H1 (cell line): ENCODE measurements around the gene PRKCZ. TPM values are rescaled to one million over a fixed set of nuclear protein-coding genes. Genes with fewer than 3 reads are reported as not detected.

Experiments
- CTCF ChIA-PET: fragments of 300-600 bp; sonication (Branson Sonifier 250); formaldehyde crosslinking; loops from one replicate; lab custom pipeline; 2021; ENCODE audit not compliant: partially characterized antibody; lab: Charles Lee
- POLR2A ChIA-PET: fragments of 300-600 bp; sonication (Branson Sonifier 250); formaldehyde crosslinking; loops from one replicate; lab custom pipeline; 2021; ENCODE audit warnings: inconsistent platforms; ENCODE audit not compliant: partially characterized antibody; lab: Charles Lee
- DNase-seq, 2 experiments: peaks; one replicate each; pipeline versions ENCODE4 v3.0.0 to v3.0.0-alpha.2; 2010 to 2022; ENCODE audit warnings: low spot score in 2 of 2, low read depth in 1 of 2, mixed read lengths in 1 of 2
- FAIRE-seq: peaks from 2 replicates; lab custom pipeline; 2011; peaks lifted over from hg19 to GRCh38; lab: Jason Lieb, UNC
- H2AFZ ChIP-seq: 2 replicates; pipeline ENCODE4 v1.8.1; 2012; ENCODE audit warnings: low read length, inconsistent platforms
- H2AK5ac ChIP-seq: 2 replicates; pipeline ENCODE4 v1.6.1; 2013; ENCODE audit warnings: low read depth, low read length
- H2BK120ac ChIP-seq: replicated peaks from 2 replicates; pipeline ENCODE3; 2013; ENCODE audit warnings: low read depth, low read length, inconsistent platforms
- H2BK12ac ChIP-seq: 2 replicates; pipeline ENCODE4 v1.6.1; 2013; ENCODE audit warnings: low read depth, low read length
- H2BK15ac ChIP-seq: 2 replicates; pipeline ENCODE4 v1.6.1; 2013; ENCODE audit warnings: low read length
- H2BK20ac ChIP-seq: 2 replicates; pipeline ENCODE4 v1.6.1; 2013; ENCODE audit warnings: low read length
- H2BK5ac ChIP-seq: 2 replicates; pipeline ENCODE4 v1.6.1; 2013; ENCODE audit warnings: low read depth, low read length
- H3K14ac ChIP-seq: 2 replicates; pipeline ENCODE4 v1.6.1; 2013; ENCODE audit warnings: inconsistent platforms; ENCODE audit not compliant: insufficient read length
- H3K18ac ChIP-seq: 2 replicates; pipeline ENCODE4 v1.6.1; 2013; ENCODE audit warnings: low read length; ENCODE audit errors: extremely low read depth
- H3K23ac ChIP-seq: 2 replicates; pipeline ENCODE4 v1.6.1; 2013; ENCODE audit warnings: inconsistent platforms; ENCODE audit not compliant: insufficient read length
- H3K23me2 ChIP-seq: 2 replicates; pipeline ENCODE4 v1.6.1; 2013; ENCODE audit warnings: low read depth, low read length
- H3K27ac ChIP-seq: 2 replicates; pipeline ENCODE4 v1.6.1; 2011; ENCODE audit warnings: low read depth, low read length, inconsistent platforms
- H3K27me3 ChIP-seq, 4 experiments: replicated peaks in 1 of 4; 1 replicate in 1 of 4; 2 replicates in 3 of 4; pipeline versions ENCODE4 v1.6.1 to v1.8.1; 2011 to 2013; ENCODE audit warnings: low read length in 3 of 4, mild to moderate bottlenecking in 3 of 4, inconsistent platforms in 2 of 4, mixed read lengths in 2 of 4, moderate library complexity in 1 of 4; ENCODE audit not compliant: control insufficient read depth in 3 of 4, insufficient read depth in 3 of 4; ENCODE audit errors: extremely low read depth in 1 of 4
- H3K36me3 ChIP-seq, 4 experiments: 2 replicates each; pipeline versions ENCODE4 v1.6.1 to v1.8.1; 2011 to 2013; ENCODE audit warnings: mild to moderate bottlenecking in 4 of 4, low read length in 3 of 4, moderate library complexity in 2 of 4, control low read depth in 1 of 4, inconsistent platforms in 1 of 4; ENCODE audit not compliant: insufficient read depth in 4 of 4, control insufficient read depth in 2 of 4
- H3K4ac ChIP-seq: replicated peaks from 2 replicates; pipeline ENCODE3; 2013; ENCODE audit warnings: low read length, low read depth, mixed read lengths, inconsistent platforms; ENCODE audit not compliant: insufficient read length
- H3K4me1 ChIP-seq, 4 experiments: replicated peaks in 1 of 4; 1 replicate in 1 of 4; 2 replicates in 3 of 4; pipeline versions ENCODE4 v1.6.1 to v1.8.1; 2011 to 2013; ENCODE audit warnings: low read length in 3 of 4, inconsistent platforms in 2 of 4, mixed read lengths in 1 of 4; ENCODE audit not compliant: insufficient read depth in 4 of 4, control insufficient read depth in 3 of 4
- H3K4me2 ChIP-seq, 2 experiments: 2 replicates each; pipeline versions ENCODE4 v1.6.1 to v1.8.1; 2011 to 2013; ENCODE audit warnings: low read depth in 2 of 2, low read length in 2 of 2, control low read depth in 1 of 2, inconsistent platforms in 1 of 2, mild to moderate bottlenecking in 1 of 2; ENCODE audit not compliant: insufficient read depth in 1 of 2
- H3K4me3 ChIP-seq, 4 experiments: fragments of 200-600, 300-600 bp in 1 of 4; sonication (generic), shearing (Covaris generic), sonication (Bioruptor Twin) in 1 of 4; 2 replicates each; pipeline versions ENCODE4 v1.5.1 to v1.8.1; 2011 to 2016; ENCODE audit warnings: low read length in 4 of 4, low read depth in 3 of 4, control low read depth in 2 of 4, inconsistent platforms in 2 of 4, mild to moderate bottlenecking in 2 of 4, mixed read lengths in 1 of 4, moderate library complexity in 1 of 4; ENCODE audit not compliant: insufficient read depth in 2 of 4; ENCODE audit errors: extremely low read depth in 1 of 4
- H3K56ac ChIP-seq: replicated peaks from 2 replicates; pipeline ENCODE3; 2013; ENCODE audit warnings: low read depth, mild to moderate bottlenecking, mixed read lengths, low read length, inconsistent platforms; ENCODE audit not compliant: insufficient read length
- H3K79me1 ChIP-seq: 2 replicates; pipeline ENCODE4 v1.6.1; 2013; ENCODE audit warnings: low read depth, low read length, control low read depth
- H3K79me2 ChIP-seq, 2 experiments: 2 replicates each; pipeline versions ENCODE4 v1.6.1 to v1.8.1; 2012 to 2013; ENCODE audit warnings: low read length in 2 of 2, mild to moderate bottlenecking in 2 of 2, inconsistent platforms in 1 of 2; ENCODE audit not compliant: insufficient read depth in 2 of 2, control insufficient read depth in 1 of 2
- H3K9ac ChIP-seq, 4 experiments: replicated peaks in 1 of 4; 1 replicate in 1 of 4; 2 replicates in 3 of 4; pipeline versions ENCODE4 v1.6.1 to v1.8.1; 2011 to 2013; ENCODE audit warnings: low read depth in 3 of 4, low read length in 3 of 4, control low read depth in 2 of 4, mild to moderate bottlenecking in 2 of 4, moderate library complexity in 2 of 4, inconsistent platforms in 1 of 4; ENCODE audit errors: extremely low read depth in 1 of 4
- H3K9me3 ChIP-seq, 2 experiments: 2 replicates each; pipeline versions ENCODE4 v1.6.1 to v1.8.1; 2012 to 2013; ENCODE audit warnings: mild to moderate bottlenecking in 2 of 2, moderate library complexity in 2 of 2, control low read depth in 1 of 2, inconsistent platforms in 1 of 2, low read depth in 1 of 2, low read length in 1 of 2, mixed read lengths in 1 of 2; ENCODE audit not compliant: insufficient read depth in 2 of 2
- H4K20me1 ChIP-seq, 2 experiments: replicated peaks in 1 of 2; 2 replicates each; pipeline versions ENCODE3 to v1.8.1; 2011 to 2013; ENCODE audit warnings: inconsistent platforms in 2 of 2, low read length in 2 of 2, mild to moderate bottlenecking in 1 of 2; ENCODE audit not compliant: insufficient read depth in 2 of 2, control insufficient read depth in 1 of 2
- H4K5ac ChIP-seq: 2 replicates; pipeline ENCODE4 v1.6.1; 2013; ENCODE audit warnings: low read length, low read depth, mixed read lengths, inconsistent platforms; ENCODE audit not compliant: insufficient read length
- H4K8ac ChIP-seq: 2 replicates; pipeline ENCODE4 v1.8.0; 2013; ENCODE audit warnings: mild to moderate bottlenecking, moderate library complexity, low read length, inconsistent platforms; ENCODE audit not compliant: insufficient read depth; ENCODE audit errors: extremely low read depth
- H4K91ac ChIP-seq: replicated peaks from 2 replicates; pipeline ENCODE3; 2013; ENCODE audit warnings: low read length, mixed read lengths, inconsistent platforms; ENCODE audit not compliant: insufficient read length
- ASH2L ChIP-seq: fragments of 200-600, 300-600 bp; sonication (generic); IDR thresholded peaks from one replicate; pipeline ENCODE4 v1.7.1; 2017; ENCODE audit warnings: low read length
- CEBPB ChIP-seq: IDR thresholded peaks from 2 replicates; pipeline ENCODE4 v1.6.1; 2012; ENCODE audit warnings: low read depth, low read length
- CREB1 ChIP-seq: IDR thresholded peaks from 2 replicates; pipeline ENCODE4 v1.6.1; 2012; ENCODE audit warnings: inconsistent platforms
- CTCF ChIP-seq, 3 experiments: IDR thresholded peaks; 1 replicate in 2 of 3; 2 replicates in 1 of 3; pipeline versions ENCODE4 v1.5.1 to v1.6.1; 2011; ENCODE audit warnings: low read length in 3 of 3, mild to moderate bottlenecking in 3 of 3, inconsistent platforms in 2 of 3, low read depth in 1 of 3, moderate library complexity in 1 of 3; ENCODE audit not compliant: insufficient read depth in 1 of 3; ENCODE audit errors: control extremely low read depth in 1 of 3
- EGR1 ChIP-seq: IDR thresholded peaks from 2 replicates; pipeline ENCODE4 v1.6.1; 2011; ENCODE audit warnings: low read depth, low read length, borderline replicate concordance
- GTF2F1 ChIP-seq: IDR thresholded peaks from 2 replicates; pipeline ENCODE4 v1.6.1; 2012; ENCODE audit warnings: low read depth, low read length, improper control_type of control experiment, borderline replicate concordance
- RNF2 ChIP-seq: fragments of 200-900, 300-1000 bp; sonication (generic); IDR thresholded peaks from 2 replicates; pipeline ENCODE4 v1.7.1; 2016; ENCODE audit warnings: borderline replicate concordance, low read depth, mild to moderate bottlenecking, antibody characterized with exemption, low read length; ENCODE audit not compliant: poor library complexity, severe bottlenecking; ENCODE audit errors: missing control alignments
- SP2 ChIP-seq: IDR thresholded peaks from 2 replicates; pipeline ENCODE4 v1.6.1; 2012; ENCODE audit warnings: mild to moderate bottlenecking, low read length, inconsistent platforms
- ZNF274 ChIP-seq: IDR thresholded peaks from 2 replicates; pipeline ENCODE4 v1.7.0; 2012; ENCODE audit warnings: low read length, borderline replicate concordance; ENCODE audit errors: extremely low read depth
- WGBS, 2 experiments: shearing (Covaris generic) in 1 of 2; methylation state at CpG; one replicate each; pipeline versions ENCODE4 v1.1.6 to v1.1.7; 2013 to 2015; ENCODE audit warnings: low lambda C conversion rate in 2 of 2, mixed read lengths in 2 of 2, inconsistent platforms in 1 of 2, low coverage in 1 of 2, missing lambda C conversion rate in 1 of 2; ENCODE audit not compliant: insufficient replicate concordance in 2 of 2, insufficient coverage in 1 of 2, insufficient read length in 1 of 2; ENCODE audit errors: extremely low coverage in 1 of 2, missing lambda C conversion rate in 1 of 2; 5-methylcytosine and 5-hydroxymethylcytosine counted together
- polyA plus RNA-seq, 7 experiments: library from polyadenylated mRNA; depleted of rRNA in 3 of 7; stranded (reverse) in 5 of 7; unstranded in 2 of 7; fragments of >200 nt in 5 of 7; fragments of 200-250 nt in 2 of 7; gene quantifications; 1 replicate in 5 of 7; 2 replicates in 1 of 7; 4 replicates in 1 of 7; pipeline versions ENCODE4 v1.2.1 to v1.2.3, GENCODE V29; 2011 to 2013; ENCODE audit warnings: missing spikeins in 2 of 7, mixed read lengths in 2 of 7
- total RNA-seq: library from RNA; stranded (reverse); fragmentation: NEBNext Ultra II Directional; extraction: Animal tissue kit (Norgen Biotek cat#: 25700); gene quantifications from 2 replicates; pipeline ENCODE4 v1.2.1, GENCODE V29; 2021
- TF ChIP-seq, protein P1 (sequence below): IDR thresholded peaks from 2 replicates; pipeline ENCODE4 v1.6.1; 2011; ENCODE audit warnings: low read depth, mild to moderate bottlenecking, low read length; ENCODE audit not compliant: insufficient read depth

The PRKCZ gene
- total and polyA plus RNA-seq, 2 of the 8 experiments (the other 6 are each of a cell fraction or from before 2014, with no cell fraction given): 37.4 to 45.1 TPM

- no peak overlapping the region for H2BK20ac ChIP-seq
- H3K79me1 ChIP-seq: no peaks in the 10 kb centered on the region; the same call in 1 of the 2 replicates
- no peak overlapping the region for H3K9ac ChIP-seq
- no peak overlapping the region for H3K4me2 ChIP-seq
- H2AFZ ChIP-seq: no peak overlapping the region
- H4K91ac ChIP-seq: no peak overlapping the region
- H3K27ac ChIP-seq: no peak overlapping the region
- no peak overlapping the region for H3K56ac ChIP-seq
- no peak overlapping the region for H3K18ac ChIP-seq
- no peak overlapping the region for H2AK5ac ChIP-seq
- H3K23ac ChIP-seq: no peak overlapping the region
- H3K14ac ChIP-seq: no peak overlapping the region
- DNase-seq: no peak
- H2BK120ac ChIP-seq: no peak overlapping the region
- POLR2A ChIA-PET: interaction anchor here (0.9 to 1.2 kb wide), 3 partner anchors 40 to 202 kb away, joined by 3 to 4 read pairs (median 3); no protein-coding TSS in a partner anchor
- no peaks in the 10 kb centered on the region for H3K27me3 ChIP-seq
- 0 out of 2 replicates have a peak overlapping the region, but pooled peaks have one; percentile 29 for H2BK15ac ChIP-seq
- no peak overlapping the region for H3K4me3 ChIP-seq
- FAIRE-seq: no peak
- peaks cover 6% of the 10 kb centered on the region for H3K23me2 ChIP-seq
- H4K5ac ChIP-seq: no peak overlapping the region
- CTCF ChIA-PET: interaction anchor here (0.6 to 14.1 kb wide), 6 partner anchors 21 to 207 kb away, joined by 3 to 154 read pairs (median 6); no protein-coding TSS in a partner anchor
- no peaks in the 10 kb centered on the region for H3K79me2 ChIP-seq
- H2BK5ac ChIP-seq: no peak overlapping the region
- no peak overlapping the region for H3K4ac ChIP-seq
- WGBS, 2 experiments: 91% methylated on average over 20 of the region's 21 CpGs; no CpG with 5 or more reads in 1 of the 2 experiments
- no peak overlapping the region for H2BK12ac ChIP-seq
- H3K4me1 ChIP-seq: peaks cover 0 to 14% (median 8%) of the 10 kb centered on the region in 4 experiments; a peak in 6 of 7 replicates
- no peaks in the 10 kb centered on the region for H3K36me3 ChIP-seq
- no peaks in the 10 kb centered on the region for H4K20me1 ChIP-seq
- H3K9me3 ChIP-seq: no peaks in the 10 kb centered on the region
- H4K8ac ChIP-seq: peak overlapping the region; percentile 71
- TF ChIP-seq CEBPB (no peak), RNF2 (no peak), ASH2L (no peak), EGR1 (no peak), CREB1 (no peak), CTCF (IDR thresholded peaks at IDR 0.05; ENCODE audit: control extremely low read depth in 1 of 3, insufficient read depth in 1 of 3, low read depth in 1 of 3, low read length in 3 of 3) (no peak), SP2 (no peak), ZNF274 (no peak), GTF2F1 (no peak)
- TF ChIP-seq, protein P1, sequence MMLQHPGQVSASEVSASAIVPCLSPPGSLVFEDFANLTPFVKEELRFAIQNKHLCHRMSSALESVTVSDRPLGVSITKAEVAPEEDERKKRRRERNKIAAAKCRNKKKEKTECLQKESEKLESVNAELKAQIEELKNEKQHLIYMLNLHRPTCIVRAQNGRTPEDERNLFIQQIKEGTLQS: no peak
Measured at GRCh38 chr1:2200308-2200943, 150.2 kb downstream of the PRKCZ start.
